Heart left ventricle (tissue), 13 donors: ENCODE data around the gene ALMS1.

Experiments used
- POLR2A ChIP-seq, 2 donors: fragments of 450-650 bp; IDR thresholded peaks; one replicate each; pipeline ENCODE4 v1.6.1; 2017; ENCODE audit warnings: antibody characterized with exemption in 2 of 2, mild to moderate bottlenecking in 2 of 2, moderate library complexity in 2 of 2
- TF ChIP-seq, protein P1 (sequence below), 12 donors: fragments of 200-600 bp; sonication (generic) in 4 of 12; IDR thresholded peaks; one replicate each; pipeline versions ENCODE4 v1.5.0 to v1.8.0; 2018 to 2022; ENCODE audit warnings: antibody characterized with exemption in 12 of 12, mild to moderate bottlenecking in 5 of 12
- donor health status: ischemic (EF 13 %, LVEDD 7.1; RV severe dilation, severe dysfunction).
- donor health status: DM: no; HTN: yes; CAD: no.
- donor health status: DM: no; HTN: no; CAD: no.
- donor health status: ischemic (EF 25% LVEDD 6.9; RV normal size, moderate dysfunction).
- donor health status: ischemic (EF 25% LVEDD 5.7; RV mildly dilated, moderate dysfunction).
- donor health status: ischemic (EF 35%, LVEDD 5.7; RV mildly dilated, moderate dysfunction).
- donor health status: nonischemic (EF 11% LVEDD 7.7; RV severe dilation, severe dysfunction).
- donor health status: DM: yes; HTN: yes; CAD: no.
- donor health status: PGD.
- donor health status: ischemic (EF 29% LVEDD 5.4; RV normal size, mild dysfunction).
- donor health status: nonischemic (EF 23%, LVEDD 6.1; RV moderate dilation, normal function).

DNA sequence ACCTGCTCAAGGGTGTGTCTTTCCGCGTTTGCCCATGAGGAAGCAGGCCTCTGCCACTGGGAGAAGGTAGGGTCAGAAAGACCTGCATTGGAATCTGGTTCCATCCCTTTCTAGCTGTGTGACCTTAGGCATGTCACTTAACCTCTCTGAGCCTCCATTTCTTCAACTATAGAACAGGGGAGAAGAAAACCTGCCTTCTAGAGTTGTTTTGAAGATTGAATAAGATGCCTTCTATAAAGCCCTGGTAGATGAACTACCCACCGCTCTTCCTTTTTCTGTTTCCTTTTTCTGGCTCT, 256.1 kb downstream of the ALMS1 start:
- TF ChIP-seq, protein P1, sequence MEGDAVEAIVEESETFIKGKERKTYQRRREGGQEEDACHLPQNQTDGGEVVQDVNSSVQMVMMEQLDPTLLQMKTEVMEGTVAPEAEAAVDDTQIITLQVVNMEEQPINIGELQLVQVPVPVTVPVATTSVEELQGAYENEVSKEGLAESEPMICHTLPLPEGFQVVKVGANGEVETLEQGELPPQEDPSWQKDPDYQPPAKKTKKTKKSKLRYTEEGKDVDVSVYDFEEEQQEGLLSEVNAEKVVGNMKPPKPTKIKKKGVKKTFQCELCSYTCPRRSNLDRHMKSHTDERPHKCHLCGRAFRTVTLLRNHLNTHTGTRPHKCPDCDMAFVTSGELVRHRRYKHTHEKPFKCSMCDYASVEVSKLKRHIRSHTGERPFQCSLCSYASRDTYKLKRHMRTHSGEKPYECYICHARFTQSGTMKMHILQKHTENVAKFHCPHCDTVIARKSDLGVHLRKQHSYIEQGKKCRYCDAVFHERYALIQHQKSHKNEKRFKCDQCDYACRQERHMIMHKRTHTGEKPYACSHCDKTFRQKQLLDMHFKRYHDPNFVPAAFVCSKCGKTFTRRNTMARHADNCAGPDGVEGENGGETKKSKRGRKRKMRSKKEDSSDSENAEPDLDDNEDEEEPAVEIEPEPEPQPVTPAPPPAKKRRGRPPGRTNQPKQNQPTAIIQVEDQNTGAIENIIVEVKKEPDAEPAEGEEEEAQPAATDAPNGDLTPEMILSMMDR (IDR thresholded peaks at IDR 0.05) = no peak
- TF ChIP-seq POLR2A (IDR thresholded peaks at IDR 0.05) = no peak
